Ishikawa (cell line): ENCODE measurements around the gene DDX28.

Experiments
- CEBPB ChIP-seq: IDR thresholded peaks from 2 replicates; pipeline ENCODE4 v1.6.1; 2012
- CREB1 ChIP-seq: IDR thresholded peaks from 2 replicates; pipeline ENCODE4 v1.6.1; 2012; ENCODE audit warnings: low read depth
- EGR1 ChIP-seq: IDR thresholded peaks from 2 replicates; pipeline ENCODE4 v1.6.1; 2012
- EP300 ChIP-seq: IDR thresholded peaks from 2 replicates; pipeline ENCODE4 v1.6.1; 2012; ENCODE audit warnings: borderline replicate concordance
- FOXM1 ChIP-seq: IDR thresholded peaks from 2 replicates; pipeline ENCODE4 v1.6.1; 2012; ENCODE audit warnings: low read depth, borderline replicate concordance
- MAX ChIP-seq: IDR thresholded peaks from 2 replicates; pipeline ENCODE4 v1.6.1; 2012
- NFIC ChIP-seq: IDR thresholded peaks from 2 replicates; pipeline ENCODE4 v1.6.1; 2012
- RAD21 ChIP-seq: IDR thresholded peaks from 2 replicates; pipeline ENCODE4 v1.6.1; 2012; ENCODE audit warnings: low read depth
- REST ChIP-seq: IDR thresholded peaks from 2 replicates; pipeline ENCODE4 v1.6.1; 2012; ENCODE audit warnings: low read depth, mild to moderate bottlenecking
- TAF1 ChIP-seq: IDR thresholded peaks from 2 replicates; pipeline ENCODE4 v1.6.1; 2012; ENCODE audit warnings: low read depth, mild to moderate bottlenecking
- TCF12 ChIP-seq: IDR thresholded peaks from 2 replicates; pipeline ENCODE4 v1.6.1; 2012; ENCODE audit warnings: low read depth
- TEAD4 ChIP-seq: IDR thresholded peaks from 2 replicates; pipeline ENCODE4 v1.6.1; 2012
- USF1 ChIP-seq: IDR thresholded peaks from 2 replicates; pipeline ENCODE4 v1.6.1; 2012
- YY1 ChIP-seq: IDR thresholded peaks from 2 replicates; pipeline ENCODE4 v1.6.1; 2012; ENCODE audit warnings: low read depth
- ZBTB7A ChIP-seq: IDR thresholded peaks from 2 replicates; pipeline ENCODE4 v1.6.1; 2012; ENCODE audit warnings: low read depth

Gene DDX28

GRCh38 chr16:67977469-67978227 is 45.4 kb downstream of the DDX28 start:
- TF ChIP-seq REST: no peak
- TF ChIP-seq ZBTB7A: no peak
- TF ChIP-seq TAF1: no peak
- TF ChIP-seq EGR1: no peak
- TF ChIP-seq FOXM1: no peak
- no peak for TF ChIP-seq CEBPB
- no peak for TF ChIP-seq CREB1
- TF ChIP-seq TEAD4: no peak
- no peak for TF ChIP-seq NFIC
- no peak for TF ChIP-seq MAX
- no peak for TF ChIP-seq YY1
- no peak for TF ChIP-seq EP300
- TF ChIP-seq RAD21: no peak
- TF ChIP-seq TCF12: no peak
- no peak for TF ChIP-seq USF1

GRCh38 chr16:67977005-67977404 is 46.0 kb downstream of the DDX28 start:
- TF ChIP-seq TAF1 (no peak), ZBTB7A (no peak)

GRCh38 chr16:67976205-67976604 is 46.8 kb downstream of the DDX28 start:
- TF ChIP-seq ZBTB7A: no peak
- no peak for TF ChIP-seq NFIC
- no peak for TF ChIP-seq MAX
- no peak for TF ChIP-seq REST
- TF ChIP-seq YY1: no peak
- TF ChIP-seq TCF12: no peak
- no peak for TF ChIP-seq CEBPB
- TF ChIP-seq RAD21: no peak
- no peak for TF ChIP-seq FOXM1
- TF ChIP-seq EP300: no peak
- TF ChIP-seq TEAD4: no peak
- TF ChIP-seq CREB1: no peak

- TF ChIP-seq ZBTB7A (no peak), NFIC (no peak), FOXM1 (no peak), CEBPB (no peak), MAX (no peak), TAF1 (no peak), EP300 (no peak), YY1 (no peak), RAD21 (no peak)
Observed at GRCh38 chr16:67975321-67976105, 47.5 kb downstream of the DDX28 start.

- TF ChIP-seq REST (no peak), MAX (no peak), FOXM1 (no peak), RAD21 (no peak), USF1 (no peak), CREB1 (no peak), CEBPB (no peak), YY1 (no peak), EP300 (no peak)
Observed at GRCh38 chr16:67971111-67971510, 51.9 kb downstream of the DDX28 start.
